ENCODE measurements around the gene SMURF1. TPM values are rescaled to one million over a fixed set of nuclear protein-coding genes. Genes with fewer than 3 reads are reported as not detected.

Gene SMURF1
- total RNA-seq, 4 donors from 2014 or later: 28.2 to 35.4 (median 31.1) TPM

GRCh38 chr7:99016196-99016595, 127.7 kb downstream of the SMURF1 start:
- H3K4me1 ChIP-seq: peaks cover 0 to 1% (median 0%) of the 10 kb centered on the region in 4 donors
- no peak overlapping the region for H3K4me3 ChIP-seq
- no peak for DNase-seq (ENCODE audit: low spot score in 2 of 2)
- no peaks in the 10 kb centered on the region for H3K27me3 ChIP-seq
- TF ChIP-seq CTCF (IDR thresholded peaks at IDR 0.05) (no peak), POLR2A (IDR thresholded peaks at IDR 0.05) (no peak), EP300 (IDR thresholded peaks at IDR 0.05) (no peak)
- H3K9me3 ChIP-seq: no peaks in the 10 kb centered on the region
- peaks cover 3 to 68% (median 11%) of the 10 kb centered on the region in 3 donors for H3K36me3 ChIP-seq
- 91 to 96% methylated on average over 8 of the region's 8 CpGs for WGBS, 2 donors
- H3K27ac ChIP-seq: no peak overlapping the region

GRCh38 chr7:99014113-99014985, 129.6 kb downstream of the SMURF1 start:
- no peak for TF ChIP-seq CTCF (IDR thresholded peaks at IDR 0.05)
- Histone ChIP-seq H3K27me3 (no peaks in the 10 kb centered on the region), H3K9me3 (no peaks in the 10 kb centered on the region), H3K4me3 (no peak overlapping the region), H3K36me3 (peaks cover 5 to 74% (median 14%) of the 10 kb centered on the region in 3 donors), H3K4me1 (no peaks in the 10 kb centered on the region), H3K27ac (no peak overlapping the region)
- 84 to 87% methylated on average over 15 of the region's 18 CpGs for WGBS, 2 donors
- no peak for DNase-seq (ENCODE audit: low spot score in 2 of 2)

GRCh38 chr7:99013266-99014112, 130.4 kb downstream of the SMURF1 start:
- peaks cover 5 to 83% (median 14%) of the 10 kb centered on the region in 3 donors for H3K36me3 ChIP-seq
- no peaks in the 10 kb centered on the region for H3K4me1 ChIP-seq
- H3K9me3 ChIP-seq: no peaks in the 10 kb centered on the region
- H3K27me3 ChIP-seq: no peaks in the 10 kb centered on the region
- DNase-seq (ENCODE audit: low spot score in 2 of 2): no peak
- 91% methylated on average over 17 to 23 of the region's 25 CpGs for WGBS, 2 donors
- no peak overlapping the region for H3K27ac ChIP-seq
- H3K4me3 ChIP-seq: no peak overlapping the region
- TF ChIP-seq CTCF (IDR thresholded peaks at IDR 0.05) (no peak), POLR2A (IDR thresholded peaks at IDR 0.05) (no peak), EP300 (IDR thresholded peaks at IDR 0.05) (no peak)

- 90 to 97% methylated on average over 13 of the region's 13 CpGs for WGBS, 2 donors
- H3K9me3 ChIP-seq: no peaks in the 10 kb centered on the region
- H3K27ac ChIP-seq: no peak overlapping the region
- H3K4me3 ChIP-seq: no peak overlapping the region
- H3K27me3 ChIP-seq: no peaks in the 10 kb centered on the region
- H3K4me1 ChIP-seq: no peaks in the 10 kb centered on the region
- H3K36me3 ChIP-seq: peaks cover 5 to 91% (median 14%) of the 10 kb centered on the region in 3 donors
- no peak for DNase-seq (ENCODE audit: low spot score in 2 of 2)
- TF ChIP-seq EP300 (IDR thresholded peaks at IDR 0.05) (no peak), CTCF (IDR thresholded peaks at IDR 0.05) (no peak), POLR2A (IDR thresholded peaks at IDR 0.05) (no peak)
These were observed 131.2 kb downstream of the SMURF1 start for GRCh38 chr7:99012722-99013121.
